ENCODE results near the gene C1QTNF7.

The C1QTNF7 gene

GRCh38 chr4:15413623-15414019 lies 14.2 kb upstream of the C1QTNF7 start:
- no peak for DNase-seq (ENCODE audit: low read depth in 1 of 2, low spot score in 1 of 2)

- DNase-seq (ENCODE audit: low read depth in 1 of 2, low spot score in 1 of 2), result no peak
Measured at GRCh38 chr4:15414551-15415091, 13.2 kb upstream of the C1QTNF7 start.

- DNase-seq (ENCODE audit: low read depth in 1 of 2, low spot score in 1 of 2), result no peak
Measured at GRCh38 chr4:15416357-15417232, 11.2 kb upstream of the C1QTNF7 start.

GRCh38 chr4:15417233-15417660 lies 10.6 kb upstream of the C1QTNF7 start:
- no peak for DNase-seq (ENCODE audit: low read depth in 1 of 2, low spot score in 1 of 2)

- DNase-seq (ENCODE audit: low read depth in 1 of 2, low spot score in 1 of 2), result no peak
Measured at GRCh38 chr4:15418956-15419355, 8.9 kb upstream of the C1QTNF7 start.

- no peak for DNase-seq (ENCODE audit: low read depth in 1 of 2, low spot score in 1 of 2)
Measured at GRCh38 chr4:15420642-15421041, 7.2 kb upstream of the C1QTNF7 start.

- DNase-seq (ENCODE audit: low read depth in 1 of 2, low spot score in 1 of 2), result no peak
Measured at GRCh38 chr4:15423285-15423711, 4.5 kb upstream of the C1QTNF7 start.

- no peak for DNase-seq (ENCODE audit: low read depth in 1 of 2, low spot score in 1 of 2)
Measured at GRCh38 chr4:15425520-15425919, 2.3 kb upstream of the C1QTNF7 start.

- DNase-seq (ENCODE audit: low read depth in 1 of 2, low spot score in 1 of 2), result no peak
Measured at GRCh38 chr4:15427161-15427560, 672 bp upstream of the C1QTNF7 start.

GRCh38 chr4:15428611-15429010 lies 778 bp downstream of the C1QTNF7 start:
- DNase-seq (ENCODE audit: low read depth in 1 of 2, low spot score in 1 of 2), result no peak

- DNase-seq (ENCODE audit: low read depth in 1 of 2, low spot score in 1 of 2), result no peak
Measured at GRCh38 chr4:15434091-15434490, 6.3 kb downstream of the C1QTNF7 start.

GRCh38 chr4:15434676-15435075 lies 6.8 kb downstream of the C1QTNF7 start:
- no peak for DNase-seq (ENCODE audit: low read depth in 1 of 2, low spot score in 1 of 2)

- DNase-seq (ENCODE audit: low read depth in 1 of 2, low spot score in 1 of 2), result no peak
Measured at GRCh38 chr4:15436513-15436912, 8.7 kb downstream of the C1QTNF7 start.

GRCh38 chr4:15438939-15439524 lies 11.2 kb downstream of the C1QTNF7 start:
- DNase-seq (ENCODE audit: low read depth in 1 of 2, low spot score in 1 of 2), result no peak

- no peak for DNase-seq (ENCODE audit: low read depth in 1 of 2, low spot score in 1 of 2)
Measured at GRCh38 chr4:15443371-15444160, 15.7 kb downstream of the C1QTNF7 start.

- DNase-seq (ENCODE audit: low read depth in 1 of 2, low spot score in 1 of 2), result no peak
Measured at GRCh38 chr4:15444276-15444675, 16.4 kb downstream of the C1QTNF7 start.

- no peak for DNase-seq (ENCODE audit: low read depth in 1 of 2, low spot score in 1 of 2)
Measured at GRCh38 chr4:15444879-15445547, 17.2 kb downstream of the C1QTNF7 start.

GRCh38 chr4:15451181-15451865 lies 23.5 kb downstream of the C1QTNF7 start:
- DNase-seq (ENCODE audit: low read depth in 1 of 2, low spot score in 1 of 2), result no peak

- DNase-seq (ENCODE audit: low read depth in 1 of 2, low spot score in 1 of 2), result no peak
Measured at GRCh38 chr4:15451866-15452765, 24.3 kb downstream of the C1QTNF7 start.
